ENCODE measurements around the gene HSF5.

DNA sequence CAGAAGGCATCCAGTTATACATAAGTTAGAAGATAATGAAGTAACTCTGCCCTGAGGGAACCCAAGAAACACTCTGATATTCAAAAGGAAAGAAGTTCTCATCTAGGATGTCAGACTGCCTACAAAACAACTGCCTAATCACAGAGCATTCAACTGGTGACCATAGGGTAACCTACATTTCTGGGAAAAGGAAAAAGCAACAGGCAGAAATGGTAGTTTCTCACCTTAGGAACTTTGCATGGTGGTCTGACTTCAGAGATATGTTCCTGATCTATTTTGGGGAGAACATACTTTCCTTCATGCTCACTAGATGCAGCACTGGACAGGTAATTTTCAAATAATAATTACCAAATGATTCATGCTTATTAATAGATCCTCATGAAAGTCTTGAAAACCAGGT, 87.4 kb downstream of the HSF5 start:
- TF ChIP-seq, protein P1, sequence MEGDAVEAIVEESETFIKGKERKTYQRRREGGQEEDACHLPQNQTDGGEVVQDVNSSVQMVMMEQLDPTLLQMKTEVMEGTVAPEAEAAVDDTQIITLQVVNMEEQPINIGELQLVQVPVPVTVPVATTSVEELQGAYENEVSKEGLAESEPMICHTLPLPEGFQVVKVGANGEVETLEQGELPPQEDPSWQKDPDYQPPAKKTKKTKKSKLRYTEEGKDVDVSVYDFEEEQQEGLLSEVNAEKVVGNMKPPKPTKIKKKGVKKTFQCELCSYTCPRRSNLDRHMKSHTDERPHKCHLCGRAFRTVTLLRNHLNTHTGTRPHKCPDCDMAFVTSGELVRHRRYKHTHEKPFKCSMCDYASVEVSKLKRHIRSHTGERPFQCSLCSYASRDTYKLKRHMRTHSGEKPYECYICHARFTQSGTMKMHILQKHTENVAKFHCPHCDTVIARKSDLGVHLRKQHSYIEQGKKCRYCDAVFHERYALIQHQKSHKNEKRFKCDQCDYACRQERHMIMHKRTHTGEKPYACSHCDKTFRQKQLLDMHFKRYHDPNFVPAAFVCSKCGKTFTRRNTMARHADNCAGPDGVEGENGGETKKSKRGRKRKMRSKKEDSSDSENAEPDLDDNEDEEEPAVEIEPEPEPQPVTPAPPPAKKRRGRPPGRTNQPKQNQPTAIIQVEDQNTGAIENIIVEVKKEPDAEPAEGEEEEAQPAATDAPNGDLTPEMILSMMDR (IDR thresholded peaks at IDR 0.05; ENCODE audit: low read depth, low read length), result no peak
- no peak for TF ChIP-seq POLR2A (IDR thresholded peaks at IDR 0.05; ENCODE audit: extremely low read depth, insufficient read length)
- TF ChIP-seq MYC (IDR thresholded peaks at IDR 0.05; ENCODE audit: low read depth, low read length), result no peak

All from NB4 (cell line).